ENCODE data around the gene C11orf86.

DNA sequence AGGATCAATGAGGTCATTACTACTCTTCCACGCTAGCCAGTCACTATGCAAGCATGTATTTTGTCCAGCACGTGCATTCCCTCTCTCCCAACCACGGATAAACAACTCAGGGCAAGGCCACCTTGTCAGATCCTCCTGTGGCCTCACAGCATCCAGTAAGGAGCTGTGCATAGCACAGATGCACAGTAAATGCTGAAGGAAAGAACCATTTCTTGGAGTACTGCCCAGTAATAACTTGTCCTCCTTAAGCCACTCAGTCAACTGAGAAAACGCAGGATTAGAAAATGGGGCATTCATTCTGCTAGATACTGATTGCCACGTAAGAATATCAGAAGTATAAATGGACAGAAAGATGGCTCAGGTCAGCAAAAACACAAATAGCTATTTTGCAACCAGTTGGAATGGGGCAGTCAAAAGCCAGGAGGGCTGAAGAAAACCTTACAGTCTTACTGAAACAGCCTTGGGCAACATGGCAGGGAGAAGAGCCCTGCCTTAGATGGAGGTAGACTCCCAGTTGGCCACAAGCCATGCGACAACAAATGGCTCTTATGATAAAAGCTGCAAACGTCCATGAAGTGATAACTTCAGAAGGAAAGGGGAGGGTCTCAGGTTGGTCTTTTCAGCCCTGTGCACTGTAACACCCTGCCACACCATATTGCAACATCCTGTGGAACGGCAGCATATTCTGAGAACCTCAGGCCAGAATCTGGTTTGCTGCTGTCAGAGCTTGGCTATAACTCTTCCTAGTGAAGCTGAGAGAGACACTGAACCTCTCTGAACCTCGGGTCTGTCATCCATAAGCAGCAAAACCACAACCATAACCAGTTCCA is 39.9 kb upstream of the C11orf86 start:
- TF ChIP-seq, protein P1, sequence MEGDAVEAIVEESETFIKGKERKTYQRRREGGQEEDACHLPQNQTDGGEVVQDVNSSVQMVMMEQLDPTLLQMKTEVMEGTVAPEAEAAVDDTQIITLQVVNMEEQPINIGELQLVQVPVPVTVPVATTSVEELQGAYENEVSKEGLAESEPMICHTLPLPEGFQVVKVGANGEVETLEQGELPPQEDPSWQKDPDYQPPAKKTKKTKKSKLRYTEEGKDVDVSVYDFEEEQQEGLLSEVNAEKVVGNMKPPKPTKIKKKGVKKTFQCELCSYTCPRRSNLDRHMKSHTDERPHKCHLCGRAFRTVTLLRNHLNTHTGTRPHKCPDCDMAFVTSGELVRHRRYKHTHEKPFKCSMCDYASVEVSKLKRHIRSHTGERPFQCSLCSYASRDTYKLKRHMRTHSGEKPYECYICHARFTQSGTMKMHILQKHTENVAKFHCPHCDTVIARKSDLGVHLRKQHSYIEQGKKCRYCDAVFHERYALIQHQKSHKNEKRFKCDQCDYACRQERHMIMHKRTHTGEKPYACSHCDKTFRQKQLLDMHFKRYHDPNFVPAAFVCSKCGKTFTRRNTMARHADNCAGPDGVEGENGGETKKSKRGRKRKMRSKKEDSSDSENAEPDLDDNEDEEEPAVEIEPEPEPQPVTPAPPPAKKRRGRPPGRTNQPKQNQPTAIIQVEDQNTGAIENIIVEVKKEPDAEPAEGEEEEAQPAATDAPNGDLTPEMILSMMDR (IDR thresholded peaks at IDR 0.05), result no peak
- no peak for TF ChIP-seq POLR2A (IDR thresholded peaks at IDR 0.05)

Measured in right lobe of liver (tissue), 4 donors.